OCI-LY7 (cell line): ENCODE data around the gene ARID5B. TPM values are rescaled to one million over a fixed set of nuclear protein-coding genes. Genes with fewer than 3 reads are reported as not detected.

ENCODE experiments used
- BruUV-seq: library from RNA; stranded (reverse); fragments of 400-500 nt; replicated peaks from 2 replicates; lab custom pipeline; 2021; lab: Mats Ljungman, UMichigan
- CTCF ChIA-PET: fragments of 300-600 bp; sonication (Branson Sonifier 250); formaldehyde crosslinking; loops from one replicate; lab custom pipeline; 2022; ENCODE audit warnings: antibody characterized with exemption; ENCODE audit not compliant: unreplicated experiment; lab: Charles Lee
- POLR2A ChIA-PET: fragments of 300-600 bp; sonication (Branson Sonifier 250); formaldehyde crosslinking; loops from one replicate; lab custom pipeline; 2022; ENCODE audit warnings: antibody characterized with exemption; lab: Charles Lee
- DNase-seq: peaks from one replicate; pipeline ENCODE4 v3.0.0-alpha.2; 2015; ENCODE audit warnings: low spot score
- H2AFZ ChIP-seq: fragments of 200-600 bp; sonication (generic), shearing (Covaris generic); 2 replicates; pipeline ENCODE4 v1.6.1; 2014; ENCODE audit warnings: mild to moderate bottlenecking, antibody characterized with exemption, low read length, moderate library complexity
- H3K27ac ChIP-seq: fragments of 200-600 bp; sonication (generic); 2 replicates; pipeline ENCODE4 v1.5.1; 2014; ENCODE audit warnings: mixed run types, low read depth, mild to moderate bottlenecking, moderate library complexity, low read length, inconsistent platforms; ENCODE audit not compliant: poor library complexity, severe bottlenecking
- H3K36me3 ChIP-seq: fragments of 200-600 bp; sonication (generic); 2 replicates; pipeline ENCODE4 v1.6.1; 2014; ENCODE audit warnings: mild to moderate bottlenecking, antibody characterized with exemption, low read length, moderate library complexity, mixed read lengths; ENCODE audit not compliant: insufficient read depth
- H3K4me1 ChIP-seq: fragments of 200-600 bp; sonication (generic); 2 replicates; pipeline ENCODE4 v1.5.1; 2014; ENCODE audit warnings: mild to moderate bottlenecking, low read length; ENCODE audit not compliant: insufficient read depth, poor library complexity, severe bottlenecking
- H3K4me2 ChIP-seq: fragments of 200-600 bp; sonication (generic); 2 replicates; pipeline ENCODE4 v1.6.1; 2014; ENCODE audit warnings: mild to moderate bottlenecking, low read length
- H3K4me3 ChIP-seq: fragments of 200-600 bp; sonication (generic); 2 replicates; pipeline ENCODE4 v1.5.1; 2014; ENCODE audit warnings: mild to moderate bottlenecking, low read depth, low read length; ENCODE audit not compliant: poor library complexity, severe bottlenecking
- H3K79me2 ChIP-seq: fragments of 200-600 bp; sonication (generic); 2 replicates; pipeline ENCODE4 v1.6.1; 2016; ENCODE audit warnings: low read depth, mild to moderate bottlenecking, low read length, moderate library complexity, mixed read lengths; ENCODE audit not compliant: insufficient read depth
- H3K9me2 ChIP-seq: fragments of 200-600 bp; sonication (generic); 2 replicates; pipeline ENCODE4 v1.6.1; 2016; ENCODE audit warnings: mild to moderate bottlenecking, low read length, mixed read lengths; ENCODE audit not compliant: insufficient read depth
- H3K9me3 ChIP-seq: fragments of 200-600 bp; sonication (generic); 2 replicates; pipeline ENCODE4 v1.6.1; 2014; ENCODE audit warnings: mild to moderate bottlenecking, mixed run types, low read length, mixed read lengths
- H4K20me1 ChIP-seq: fragments of 200-600 bp; sonication (generic); 2 replicates; pipeline ENCODE4 v1.6.1; 2014; ENCODE audit warnings: mild to moderate bottlenecking, antibody characterized with exemption, low read length, moderate library complexity, mixed read lengths; ENCODE audit not compliant: insufficient read depth
- EZH2phosphoT487 ChIP-seq: fragments of 200-600 bp; sonication (generic); IDR thresholded peaks from 2 replicates; pipeline ENCODE4 v1.6.1; 2018; ENCODE audit warnings: low read depth, borderline replicate concordance, mild to moderate bottlenecking, mixed run types, antibody characterized with exemption, low read length, moderate library complexity, mixed read lengths
- intact Hi-C: fragments of 100-400 bp; cut with micrococcal nuclease; formaldehyde crosslinking; loops from one replicate; pipeline ENCODE4 v1.10.0; 2022; ENCODE audit not compliant: unreplicated experiment
- total RNA-seq, 2 experiments: library from RNA; depleted of rRNA in 1 of 2; stranded (reverse); fragments of >200 nt in 1 of 2; shearing (Covaris generic) in 1 of 2; gene quantifications; 2 replicates each; pipeline ENCODE4 v1.2.3, GENCODE V29; 2014 to 2022
- TF ChIP-seq, protein P1 (sequence below): fragments of 200-600 bp; sonication (generic); conservative IDR thresholded peaks from 2 replicates; pipeline ENCODE4 v1.5.1; 2014; ENCODE audit warnings: mild to moderate bottlenecking, antibody characterized with exemption, low read length, moderate library complexity, mixed read lengths

ARID5B gene
- total RNA-seq, 2 experiments from 2014 or later: 38.0 to 56.7 TPM

DNA sequence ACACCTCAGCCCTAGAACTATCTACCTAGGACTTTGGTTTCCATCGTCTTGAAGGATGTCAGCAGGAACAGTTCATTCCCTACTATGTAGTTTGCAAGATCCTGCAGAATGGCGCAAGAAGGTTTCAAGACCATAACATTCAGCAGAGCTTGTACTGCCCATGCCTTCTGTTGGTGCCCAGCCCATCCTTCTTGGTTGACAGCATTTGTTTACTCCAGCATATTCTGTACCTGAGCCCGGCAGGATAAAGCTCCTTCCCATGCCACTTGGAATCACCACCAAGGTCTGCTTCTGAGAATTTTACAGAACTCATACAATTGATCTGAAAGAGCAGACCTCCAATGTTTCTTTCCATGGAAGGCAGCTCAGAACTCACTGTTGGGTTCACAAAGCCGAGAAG is 150.8 kb downstream of the ARID5B start:
- Histone ChIP-seq H3K79me2 (peaks cover 27% of the 10 kb centered on the region; the same call in 1 of the 2 replicates), H3K9me2 (no peaks in the 10 kb centered on the region), H2AFZ (no peak overlapping the region), H3K9me3 (no peaks in the 10 kb centered on the region), H4K20me1 (no peaks in the 10 kb centered on the region), H3K36me3 (peaks cover 67% of the 10 kb centered on the region), H3K4me2 (no peak overlapping the region), H3K4me3 (no peak overlapping the region), H3K4me1 (peaks cover 57% of the 10 kb centered on the region), H3K27ac (no peak overlapping the region)
- intact Hi-C loops: no loop called here
- TF ChIP-seq, protein P1, sequence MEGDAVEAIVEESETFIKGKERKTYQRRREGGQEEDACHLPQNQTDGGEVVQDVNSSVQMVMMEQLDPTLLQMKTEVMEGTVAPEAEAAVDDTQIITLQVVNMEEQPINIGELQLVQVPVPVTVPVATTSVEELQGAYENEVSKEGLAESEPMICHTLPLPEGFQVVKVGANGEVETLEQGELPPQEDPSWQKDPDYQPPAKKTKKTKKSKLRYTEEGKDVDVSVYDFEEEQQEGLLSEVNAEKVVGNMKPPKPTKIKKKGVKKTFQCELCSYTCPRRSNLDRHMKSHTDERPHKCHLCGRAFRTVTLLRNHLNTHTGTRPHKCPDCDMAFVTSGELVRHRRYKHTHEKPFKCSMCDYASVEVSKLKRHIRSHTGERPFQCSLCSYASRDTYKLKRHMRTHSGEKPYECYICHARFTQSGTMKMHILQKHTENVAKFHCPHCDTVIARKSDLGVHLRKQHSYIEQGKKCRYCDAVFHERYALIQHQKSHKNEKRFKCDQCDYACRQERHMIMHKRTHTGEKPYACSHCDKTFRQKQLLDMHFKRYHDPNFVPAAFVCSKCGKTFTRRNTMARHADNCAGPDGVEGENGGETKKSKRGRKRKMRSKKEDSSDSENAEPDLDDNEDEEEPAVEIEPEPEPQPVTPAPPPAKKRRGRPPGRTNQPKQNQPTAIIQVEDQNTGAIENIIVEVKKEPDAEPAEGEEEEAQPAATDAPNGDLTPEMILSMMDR: no peak
- TF ChIP-seq EZH2phosphoT487: no peak
- POLR2A ChIA-PET: interaction anchor here (1.1 to 1.2 kb wide), 2 partner anchors 10 to 23 kb away, joined by 3 read pairs; no protein-coding TSS in a partner anchor
- no TSS peak for BruUV-seq
- no peak for DNase-seq
- CTCF ChIA-PET: no interaction called here

DNA sequence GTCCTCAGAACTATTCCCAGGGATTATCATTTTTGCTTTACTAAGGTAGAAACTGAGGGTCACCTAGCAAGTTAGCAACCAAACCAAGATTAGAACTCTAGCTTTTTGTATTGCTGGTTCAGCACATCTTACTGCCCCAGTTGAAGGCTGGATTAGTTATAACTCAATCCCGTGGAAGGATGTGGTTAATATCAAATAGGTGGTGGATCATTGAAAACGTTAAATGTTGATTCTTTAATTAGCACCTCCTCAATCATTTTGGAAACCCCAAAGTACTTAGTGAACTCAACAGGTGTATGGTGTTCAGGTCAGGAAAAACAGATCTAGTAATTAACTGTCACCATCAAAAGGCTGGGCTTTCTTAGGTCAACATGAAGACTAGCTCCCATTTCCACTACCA is 152.4 kb downstream of the ARID5B start:
- BruUV-seq: no TSS peak
- Histone ChIP-seq H3K4me1 (peaks cover 41% of the 10 kb centered on the region), H3K27ac (no peak overlapping the region), H3K4me2 (peak overlapping the region; percentile 5; the same call in 1 of the 2 replicates), H3K9me3 (no peaks in the 10 kb centered on the region), H3K9me2 (no peaks in the 10 kb centered on the region), H3K4me3 (no peak overlapping the region), H2AFZ (no peak overlapping the region), H3K79me2 (peaks cover 16% of the 10 kb centered on the region; the same call in 1 of the 2 replicates), H3K36me3 (peaks cover 83% of the 10 kb centered on the region), H4K20me1 (no peaks in the 10 kb centered on the region)
- intact Hi-C loops: no loop called here
- DNase-seq: no peak
- TF ChIP-seq, protein P1: no peak
- TF ChIP-seq EZH2phosphoT487: no peak
- ChIA-PET POLR2A (interaction anchor here (0.6 to 2.4 kb wide), 12 partner anchors 8 to 155 kb away, joined by 3 to 20 read pairs (median 6); no protein-coding TSS in a partner anchor), CTCF (interaction anchor here (1.0 kb wide), 1 partner anchor 9 kb away, joined by 3 read pairs; no protein-coding TSS in a partner anchor)

DNA sequence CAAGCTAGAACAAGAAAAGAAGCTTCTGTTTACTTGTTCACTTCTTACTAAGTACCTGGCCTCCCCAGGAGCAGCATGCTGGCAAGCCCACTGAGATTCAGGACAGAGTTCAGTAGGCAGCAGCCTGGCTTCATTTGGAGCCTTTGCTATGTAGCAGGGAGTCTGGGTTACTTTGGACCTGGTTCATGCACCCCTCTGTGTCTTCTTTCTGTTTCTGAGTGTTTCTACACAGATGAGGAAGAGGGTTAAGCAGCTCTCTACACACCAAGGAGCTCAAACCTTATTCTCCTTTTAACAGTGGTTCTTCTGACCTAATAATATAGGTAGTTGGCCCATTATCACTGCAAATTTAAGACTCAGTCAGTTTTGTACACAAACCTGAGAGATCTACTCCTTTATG is 152.9 kb downstream of the ARID5B start:
- no peak for DNase-seq
- peak overlapping the region; percentile 5; the same call in 1 of the 2 replicates for H3K4me2 ChIP-seq
- no peak overlapping the region for H2AFZ ChIP-seq
- H3K27ac ChIP-seq: no peak overlapping the region
- no peaks in the 10 kb centered on the region for H4K20me1 ChIP-seq
- H3K79me2 ChIP-seq: peaks cover 13% of the 10 kb centered on the region; the same call in 1 of the 2 replicates
- H3K9me2 ChIP-seq: no peaks in the 10 kb centered on the region
- peaks cover 88% of the 10 kb centered on the region for H3K36me3 ChIP-seq
- no peak overlapping the region for H3K4me3 ChIP-seq
- H3K4me1 ChIP-seq: peaks cover 36% of the 10 kb centered on the region
- CTCF ChIA-PET: interaction anchor here (1.0 kb wide), 1 partner anchor 9 kb away, joined by 3 read pairs; no protein-coding TSS in a partner anchor
- TF ChIP-seq EZH2phosphoT487: no peak
- TF ChIP-seq, protein P1: no peak
- H3K9me3 ChIP-seq: no peaks in the 10 kb centered on the region
- POLR2A ChIA-PET: interaction anchor here (0.6 to 2.4 kb wide), 15 partner anchors 9 to 988 kb away, joined by 3 to 20 read pairs (median 4); no protein-coding TSS in a partner anchor
- intact Hi-C loops: no loop called here
- BruUV-seq: no TSS peak
